Hepatocyte (in vitro differentiated cells): ENCODE results near the gene RAB3GAP2.

Source experiments
- EZH2 ChIP-seq: fragments of 200-600 bp; sonication (generic); IDR thresholded peaks from 2 replicates; pipeline ENCODE4 v1.6.1; 2016; ENCODE audit warnings: antibody characterized with exemption, mild to moderate bottlenecking, borderline replicate concordance
- EZH2phosphoT487 ChIP-seq: fragments of 200-600 bp; sonication (generic); IDR thresholded peaks from one replicate; pipeline ENCODE4 v1.6.1; 2018; ENCODE audit warnings: antibody characterized with exemption, mild to moderate bottlenecking, low read depth, moderate library complexity; ENCODE audit not compliant: unreplicated experiment, severe bottlenecking
- TF ChIP-seq, protein P1 (sequence below): fragments of 200-600 bp; sonication (generic); IDR thresholded peaks from 2 replicates; pipeline ENCODE4 v1.5.1; 2016; ENCODE audit warnings: antibody characterized with exemption, mild to moderate bottlenecking; ENCODE audit not compliant: poor library complexity

DNA sequence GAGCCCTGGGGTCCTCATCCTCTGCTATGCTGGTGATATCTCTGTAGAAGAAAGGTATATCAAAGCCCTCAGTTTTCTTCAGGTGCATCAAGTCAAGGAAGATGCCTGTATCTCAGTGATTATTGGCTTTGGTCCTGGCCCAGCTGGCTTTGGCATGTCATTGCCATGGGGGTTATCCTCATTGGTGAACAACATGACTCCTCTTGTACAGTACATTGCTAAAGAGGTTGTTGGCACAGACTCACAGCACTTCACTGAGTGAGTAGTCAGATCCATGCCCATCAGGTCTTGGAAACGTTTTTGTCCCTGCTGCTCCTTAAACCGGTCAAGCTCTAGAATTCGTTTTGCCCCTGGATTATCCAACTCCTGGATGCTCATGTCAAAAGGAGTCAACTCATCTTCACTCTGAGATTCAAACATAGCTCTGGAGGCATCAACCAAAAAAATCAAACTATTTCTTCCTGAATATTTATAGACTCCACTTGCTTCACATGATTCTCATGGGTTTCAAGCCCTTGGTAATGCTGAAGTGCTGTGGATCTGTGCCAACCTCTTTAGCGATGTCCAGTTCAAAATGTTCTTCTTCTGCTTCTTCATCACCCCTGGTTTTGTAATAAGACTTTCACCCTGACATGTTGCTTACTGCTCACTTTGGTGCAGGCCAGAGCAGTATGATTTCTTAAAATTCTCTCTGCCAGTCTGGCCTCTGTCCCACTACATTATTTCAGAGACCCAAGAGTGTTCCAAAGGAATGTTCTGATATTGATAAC, 43.0 kb upstream of the RAB3GAP2 start:
- TF ChIP-seq, protein P1, sequence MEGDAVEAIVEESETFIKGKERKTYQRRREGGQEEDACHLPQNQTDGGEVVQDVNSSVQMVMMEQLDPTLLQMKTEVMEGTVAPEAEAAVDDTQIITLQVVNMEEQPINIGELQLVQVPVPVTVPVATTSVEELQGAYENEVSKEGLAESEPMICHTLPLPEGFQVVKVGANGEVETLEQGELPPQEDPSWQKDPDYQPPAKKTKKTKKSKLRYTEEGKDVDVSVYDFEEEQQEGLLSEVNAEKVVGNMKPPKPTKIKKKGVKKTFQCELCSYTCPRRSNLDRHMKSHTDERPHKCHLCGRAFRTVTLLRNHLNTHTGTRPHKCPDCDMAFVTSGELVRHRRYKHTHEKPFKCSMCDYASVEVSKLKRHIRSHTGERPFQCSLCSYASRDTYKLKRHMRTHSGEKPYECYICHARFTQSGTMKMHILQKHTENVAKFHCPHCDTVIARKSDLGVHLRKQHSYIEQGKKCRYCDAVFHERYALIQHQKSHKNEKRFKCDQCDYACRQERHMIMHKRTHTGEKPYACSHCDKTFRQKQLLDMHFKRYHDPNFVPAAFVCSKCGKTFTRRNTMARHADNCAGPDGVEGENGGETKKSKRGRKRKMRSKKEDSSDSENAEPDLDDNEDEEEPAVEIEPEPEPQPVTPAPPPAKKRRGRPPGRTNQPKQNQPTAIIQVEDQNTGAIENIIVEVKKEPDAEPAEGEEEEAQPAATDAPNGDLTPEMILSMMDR = no peak
- TF ChIP-seq EZH2 = no peak
- no peak for TF ChIP-seq EZH2phosphoT487
